Hepatocyte (in vitro differentiated cells): Measurements from ENCODE around the gene PKP1.

Experiments used
- CTCF ChIP-seq: fragments of 200-600 bp; sonication (generic); IDR thresholded peaks from 2 replicates; pipeline ENCODE4 v1.5.1; 2016; ENCODE audit warnings: antibody characterized with exemption, mild to moderate bottlenecking; ENCODE audit not compliant: poor library complexity
- EZH2 ChIP-seq: fragments of 200-600 bp; sonication (generic); IDR thresholded peaks from 2 replicates; pipeline ENCODE4 v1.6.1; 2016; ENCODE audit warnings: antibody characterized with exemption, mild to moderate bottlenecking, borderline replicate concordance

GRCh38 chr1:201295346-201295745 is 12.0 kb downstream of the PKP1 start:
- no peak for TF ChIP-seq CTCF
- TF ChIP-seq EZH2, result no peak
